Chondrocyte (in vitro differentiated cells): ENCODE results near the gene SMS. TPM values are rescaled to one million over a fixed set of nuclear protein-coding genes. Genes with fewer than 3 reads are reported as not detected.

ENCODE experiments used
- DNase-seq: peaks from one replicate; pipeline ENCODE4 v3.0.0; 2021; ENCODE audit warnings: mixed read lengths, low spot score
- H3K27ac Mint-ChIP-seq: one replicate; pipeline ENCODE4 v1.8.0; 2021; ENCODE audit warnings: mild to moderate bottlenecking, moderate library complexity, mixed read lengths; ENCODE audit not compliant: unreplicated experiment
- H3K27me3 Mint-ChIP-seq: 2 replicates; pipeline ENCODE4 v1.8.0; 2021; ENCODE audit warnings: low read depth, mixed read lengths
- H3K36me3 Mint-ChIP-seq: 2 replicates; pipeline ENCODE4 v1.8.0; 2021; ENCODE audit warnings: low read depth, mixed read lengths
- H3K4me1 Mint-ChIP-seq: 2 replicates; pipeline ENCODE4 v1.8.0; 2021; ENCODE audit warnings: low read depth, mild to moderate bottlenecking, mixed read lengths
- H3K4me3 Mint-ChIP-seq: one replicate; pipeline ENCODE4 v1.8.0; 2021; ENCODE audit warnings: mild to moderate bottlenecking, moderate library complexity, mixed read lengths; ENCODE audit not compliant: unreplicated experiment
- H3K9me3 Mint-ChIP-seq: 2 replicates; pipeline ENCODE4 v1.8.0; 2021; ENCODE audit warnings: low read depth, mixed read lengths
- CTCF ChIP-seq: fragments of 200-600 bp; sonication (generic); IDR thresholded peaks from 2 replicates; pipeline ENCODE4 v1.5.0; 2021; ENCODE audit warnings: antibody characterized with exemption, mild to moderate bottlenecking, moderate library complexity
- total RNA-seq: library from RNA; stranded (reverse); gene quantifications from 3 replicates; pipeline ENCODE4 v1.2.1, GENCODE V29; 2021

Gene SMS
- total RNA-seq, 1 donor from 2014 or later: 131 TPM

DNA sequence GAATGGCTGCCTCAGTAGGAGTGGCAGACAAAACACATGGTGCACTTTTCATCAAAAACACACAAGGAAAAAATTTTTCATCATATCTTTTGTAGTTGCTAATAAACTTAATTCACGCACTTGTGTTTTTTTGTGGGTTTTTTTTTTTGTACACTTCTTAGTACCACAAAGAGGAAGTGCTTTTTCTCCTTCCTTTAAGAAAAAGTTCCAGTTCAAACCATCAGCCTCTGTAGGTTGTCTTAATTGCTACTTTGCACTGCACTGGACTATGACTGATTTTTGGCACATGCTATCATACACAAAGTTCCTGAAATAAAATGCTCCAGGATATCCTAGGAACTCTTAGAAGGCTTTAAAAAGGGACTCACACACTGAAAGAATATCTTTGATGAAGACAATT, 91.6 kb downstream of the SMS start, which contains the start of gene PHEX:
Gene PHEX (plus strand): TSS at position 242 of the 400 bp plus-strand sequence. CDS start 681 bp downstream, outside the sequence.
- Mint-ChIP-seq H3K27ac (no peak within 1 kb of the TSS), H3K27me3 (no peaks in the 10 kb centered on the region)

GRCh38 chrX:22032506-22032905, 92.0 kb downstream of the SMS start:
- H3K4me1 Mint-ChIP-seq: no peaks in the 10 kb centered on the region
- no peaks in the 10 kb centered on the region for H3K9me3 Mint-ChIP-seq
- DNase-seq: no peak
- no peak for TF ChIP-seq CTCF
- H3K4me3 Mint-ChIP-seq: no peak overlapping the region
- H3K36me3 Mint-ChIP-seq: no peaks in the 10 kb centered on the region
- H3K27ac Mint-ChIP-seq: no peak overlapping the region
- H3K27me3 Mint-ChIP-seq: no peaks in the 10 kb centered on the region

More for the DNA sequence above, 91.6 kb downstream of the SMS start, which contains the start of gene PHEX:
- H3K9me3 Mint-ChIP-seq: no peaks in the 10 kb centered on the region
- H3K4me3 Mint-ChIP-seq: no peak within 1 kb of the TSS
- no peak for TF ChIP-seq CTCF
- H3K36me3 Mint-ChIP-seq: no peaks in the 10 kb centered on the region
- no peak for DNase-seq
- H3K4me1 Mint-ChIP-seq: no peaks in the 10 kb centered on the region

GRCh38 chrX:22033818-22034217, 93.3 kb downstream of the SMS start:
- Mint-ChIP-seq H3K36me3 (no peaks in the 10 kb centered on the region), H3K27me3 (no peaks in the 10 kb centered on the region), H3K27ac (no peak overlapping the region), H3K9me3 (no peaks in the 10 kb centered on the region), H3K4me1 (peaks cover 5% of the 10 kb centered on the region), H3K4me3 (no peak overlapping the region)
- no peak for TF ChIP-seq CTCF
- no peak for DNase-seq

DNA sequence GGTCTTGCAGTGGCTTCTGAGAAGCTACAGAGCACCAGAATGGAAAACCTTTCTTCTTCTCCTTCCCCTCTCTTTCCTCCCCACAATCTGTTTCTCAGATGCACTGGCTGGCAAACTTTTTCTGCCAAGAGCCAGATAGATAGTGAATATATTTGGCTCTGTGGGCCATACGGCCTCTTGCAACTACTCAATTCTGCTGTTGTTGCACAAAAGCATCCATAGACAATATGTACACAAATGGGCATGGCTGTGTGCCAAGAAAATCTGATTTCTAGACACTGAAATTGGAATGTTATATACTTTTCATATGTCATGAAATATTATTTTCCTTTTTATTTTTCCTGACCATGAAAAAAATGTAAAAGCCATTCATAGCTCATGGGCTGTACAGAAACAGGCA, 94.7 kb downstream of the SMS start:
- Mint-ChIP-seq H3K36me3 (no peaks in the 10 kb centered on the region), H3K9me3 (no peaks in the 10 kb centered on the region), H3K4me3 (no peak overlapping the region), H3K27me3 (no peaks in the 10 kb centered on the region), H3K4me1 (peaks cover 5% of the 10 kb centered on the region), H3K27ac (no peak overlapping the region)
- DNase-seq: no peak
- no peak for TF ChIP-seq CTCF

GRCh38 chrX:22037225-22037624, 96.7 kb downstream of the SMS start:
- DNase-seq: no peak
- H3K9me3 Mint-ChIP-seq: no peaks in the 10 kb centered on the region
- TF ChIP-seq CTCF: no peak
- H3K4me1 Mint-ChIP-seq: peaks cover 5% of the 10 kb centered on the region
- H3K27me3 Mint-ChIP-seq: no peaks in the 10 kb centered on the region
- H3K4me3 Mint-ChIP-seq: no peak overlapping the region
- H3K27ac Mint-ChIP-seq: no peak overlapping the region
- peaks cover 2% of the 10 kb centered on the region for H3K36me3 Mint-ChIP-seq
